HepG2 (cell line): Measurements from ENCODE around the gene PTK7. TPM values are rescaled to one million over a fixed set of nuclear protein-coding genes. Genes with fewer than 3 reads are reported as not detected.
A peak's percentile ranks its signal among the peaks of the same experiment; 100 is the strongest.

Experiments used
- ASH2L ChIP-seq: fragments of 300-600, 200-600 bp; sonication (generic); IDR thresholded peaks from 2 replicates; pipeline ENCODE4 v1.7.0; 2017; ENCODE audit warnings: low read depth, mild to moderate bottlenecking, moderate library complexity, mixed read lengths, low read length; ENCODE audit not compliant: insufficient read length
- CBX5 ChIP-seq: sonication (generic); formaldehyde crosslinking; IDR thresholded peaks from 2 replicates; pipeline ENCODE4 v1.4.0; 2020; ENCODE audit warnings: missing genetic modification reagents, borderline replicate concordance
- DMTF1 ChIP-seq: sonication (generic); formaldehyde crosslinking; IDR thresholded peaks from 2 replicates; pipeline ENCODE4 v1.4.0; 2020; ENCODE audit warnings: mild to moderate bottlenecking, missing genetic modification reagents
- ELF1 ChIP-seq: sonication (generic); formaldehyde crosslinking; IDR thresholded peaks from 2 replicates; pipeline ENCODE4 v1.4.0; 2020; ENCODE audit warnings: missing genetic modification reagents
- HNRNPL ChIP-seq: fragments of 200-400 bp; formaldehyde crosslinking; IDR thresholded peaks from 2 replicates; pipeline ENCODE4 v1.6.1; 2017; ENCODE audit warnings: mild to moderate bottlenecking, low read depth, low read length
- KDM5A ChIP-seq: fragments of 200-600 bp; sonication (generic); IDR thresholded peaks from 2 replicates; pipeline ENCODE4 v1.7.0; 2018; ENCODE audit warnings: antibody characterized with exemption, mild to moderate bottlenecking, low read length, borderline replicate concordance
- NFE2L2 ChIP-seq: fragments of 150-350 bp; IDR thresholded peaks from 2 replicates; pipeline ENCODE4 v1.6.1; 2014; ENCODE audit warnings: low read length
- PLRG1 ChIP-seq: fragments of 450-650 bp; conservative IDR thresholded peaks from 2 replicates; pipeline ENCODE4 v1.6.1; 2016
- THAP8 ChIP-seq: sonication (generic); formaldehyde crosslinking; IDR thresholded peaks from 2 replicates; pipeline ENCODE4 v1.5.1; 2020; ENCODE audit warnings: missing genetic modification reagents, mild to moderate bottlenecking, borderline replicate concordance
- TRIM22 ChIP-seq: fragments of 450-650 bp; IDR thresholded peaks from 2 replicates; pipeline ENCODE4 v1.6.1; 2017
- ZNF101 ChIP-seq: sonication (generic); formaldehyde crosslinking; IDR thresholded peaks from 2 replicates; pipeline ENCODE4 v1.4.0; 2020; ENCODE audit warnings: mild to moderate bottlenecking, low read depth, missing genetic modification reagents, borderline replicate concordance
- ZNF121 ChIP-seq: sonication (generic); formaldehyde crosslinking; IDR thresholded peaks from 2 replicates; pipeline ENCODE4 v1.5.0; 2020; ENCODE audit warnings: mild to moderate bottlenecking, missing genetic modification reagents
- ZNF207 ChIP-seq: fragments of 450-650 bp; IDR thresholded peaks from 2 replicates; pipeline ENCODE4 v1.6.1; 2016; ENCODE audit warnings: antibody characterized with exemption, borderline replicate concordance
- ZNF232 ChIP-seq: sonication (generic); formaldehyde crosslinking; IDR thresholded peaks from 2 replicates; pipeline ENCODE4 v1.4.0; 2020; ENCODE audit warnings: missing genetic modification reagents, borderline replicate concordance
- ZNF333 ChIP-seq: sonication (generic); formaldehyde crosslinking; IDR thresholded peaks from 2 replicates; pipeline ENCODE4 v1.4.0; 2020; ENCODE audit warnings: mild to moderate bottlenecking, missing genetic modification reagents, borderline replicate concordance
- ZNF496 ChIP-seq: sonication (generic); formaldehyde crosslinking; IDR thresholded peaks from 2 replicates; pipeline ENCODE4 v1.8.1; 2023; ENCODE audit warnings: mild to moderate bottlenecking, moderate library complexity, missing genetic modification reagents; ENCODE audit not compliant: insufficient replicate concordance
- ZNF563 ChIP-seq: sonication (generic); formaldehyde crosslinking; IDR thresholded peaks from 2 replicates; pipeline ENCODE4 v1.8.0; 2022; ENCODE audit warnings: mild to moderate bottlenecking, moderate library complexity, missing genetic modification reagents
- ZNF570 ChIP-seq: sonication (generic); formaldehyde crosslinking; IDR thresholded peaks from 2 replicates; pipeline ENCODE4 v1.4.0; 2020; ENCODE audit warnings: mild to moderate bottlenecking, missing genetic modification reagents, borderline replicate concordance
- ZNF598 ChIP-seq: sonication (generic); formaldehyde crosslinking; IDR thresholded peaks from 2 replicates; pipeline ENCODE4 v1.5.1; 2020; ENCODE audit warnings: mild to moderate bottlenecking, missing genetic modification reagents, borderline replicate concordance
- ZNF724P ChIP-seq: sonication (generic); formaldehyde crosslinking; IDR thresholded peaks from 2 replicates; pipeline ENCODE4 v1.8.0; 2022; ENCODE audit warnings: missing genetic modification reagents, borderline replicate concordance
- ZNF777 ChIP-seq: sonication (generic); formaldehyde crosslinking; IDR thresholded peaks from 2 replicates; pipeline ENCODE4 v1.4.0; 2020; ENCODE audit warnings: missing genetic modification reagents
- polyA plus RNA-seq, 8 experiments: library from polyadenylated mRNA; depleted of rRNA in 3 of 8; stranded (reverse) in 7 of 8; unstranded in 1 of 8; fragments of >200 nt; fragmentation: Illumina TruSeq in 4 of 8; extraction: Trizol in 4 of 8; gene quantifications; 2 replicates each; pipeline versions ENCODE4 v1.2.1 to v1.2.3, GENCODE V29; 2011 to 2016; ENCODE audit warnings: low read depth in 4 of 8, missing spikeins in 1 of 8, mixed read lengths in 1 of 8; ENCODE audit not compliant: insufficient read depth in 1 of 8
- total RNA-seq, 5 experiments: library from RNA; depleted of rRNA; stranded (reverse); fragments of >200 nt; fragmentation: Illumina TruSeq; extraction: Trizol; gene quantifications; 2 replicates each; pipeline ENCODE4 v1.2.3, GENCODE V29; 2016; ENCODE audit warnings: low read depth in 1 of 5
- TF ChIP-seq, protein P1 (sequence below): sonication (generic); formaldehyde crosslinking; IDR thresholded peaks from 2 replicates; pipeline ENCODE4 v1.5.0; 2020; ENCODE audit warnings: mild to moderate bottlenecking, low read depth, missing genetic modification reagents, borderline replicate concordance
- TF ChIP-seq, protein P2 (sequence below): sonication (generic); formaldehyde crosslinking; IDR thresholded peaks from 2 replicates; pipeline ENCODE4 v1.8.1; 2023; ENCODE audit warnings: mild to moderate bottlenecking, missing genetic modification reagents, borderline replicate concordance
- TF ChIP-seq, protein P3 (sequence below): sonication (generic); formaldehyde crosslinking; IDR thresholded peaks from 2 replicates; pipeline ENCODE4 v1.4.0; 2020; ENCODE audit warnings: missing genetic modification reagents

PTK7 gene
- total and polyA plus RNA-seq, 2 of the 13 experiments (the other 11 are each of a cell fraction or from before 2014, with no cell fraction given), result 98.5 to 99.8 TPM

GRCh38 chr6:43089874-43090558, 13.9 kb downstream of the PTK7 start (continued):
- TF ChIP-seq DMTF1 (CRISPR knock-in tag), result no peak
- no peak for TF ChIP-seq ZNF496
- TF ChIP-seq ZNF121 (CRISPR knock-in tag), result peak; percentile 9; the same call in 1 of the 2 replicates
- no peak for TF ChIP-seq TRIM22
- TF ChIP-seq PLRG1, result no peak
- TF ChIP-seq ZNF101, result no peak
- TF ChIP-seq, protein P1, sequence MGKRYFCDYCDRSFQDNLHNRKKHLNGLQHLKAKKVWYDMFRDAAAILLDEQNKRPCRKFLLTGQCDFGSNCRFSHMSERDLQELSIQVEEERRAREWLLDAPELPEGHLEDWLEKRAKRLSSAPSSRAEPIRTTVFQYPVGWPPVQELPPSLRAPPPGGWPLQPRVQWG, result no peak
- TF ChIP-seq KDM5A, result peak; percentile 55; the same call in 1 of the 2 replicates
- TF ChIP-seq ZNF777 (CRISPR knock-in tag), result no peak
- TF ChIP-seq CBX5 (CRISPR knock-in tag), result no peak
- TF ChIP-seq ZNF232 (CRISPR knock-in tag), result peak; percentile 68; the same call in 1 of the 2 replicates
- TF ChIP-seq, protein P2, sequence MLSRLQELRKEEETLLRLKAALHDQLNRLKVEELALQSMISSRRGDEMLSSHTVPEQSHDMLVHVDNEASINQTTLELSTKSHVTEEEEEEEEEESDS (CRISPR knock-in tag), result no peak
- TF ChIP-seq ZNF598, result no peak; the same call in 1 of the 2 replicates
- TF ChIP-seq ZNF563 (CRISPR knock-in tag), result peak; percentile 92
- TF ChIP-seq, protein P3, sequence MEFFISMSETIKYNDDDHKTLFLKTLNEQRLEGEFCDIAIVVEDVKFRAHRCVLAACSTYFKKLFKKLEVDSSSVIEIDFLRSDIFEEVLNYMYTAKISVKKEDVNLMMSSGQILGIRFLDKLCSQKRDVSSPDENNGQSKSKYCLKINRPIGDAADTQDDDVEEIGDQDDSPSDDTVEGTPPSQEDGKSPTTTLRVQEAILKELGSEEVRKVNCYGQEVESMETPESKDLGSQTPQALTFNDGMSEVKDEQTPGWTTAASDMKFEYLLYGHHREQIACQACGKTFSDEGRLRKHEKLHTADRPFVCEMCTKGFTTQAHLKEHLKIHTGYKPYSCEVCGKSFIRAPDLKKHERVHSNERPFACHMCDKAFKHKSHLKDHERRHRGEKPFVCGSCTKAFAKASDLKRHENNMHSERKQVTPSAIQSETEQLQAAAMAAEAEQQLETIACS (CRISPR knock-in tag), result no peak
- TF ChIP-seq ELF1 (CRISPR knock-in tag), result peak; percentile 56; the same call in 1 of the 2 replicates
- TF ChIP-seq ZNF333 (CRISPR knock-in tag), result no peak
- no peak for TF ChIP-seq ZNF724P (CRISPR knock-in tag)
- peak; percentile 94 for TF ChIP-seq ASH2L
- TF ChIP-seq THAP8 (CRISPR knock-in tag), result no peak
- peak; percentile 98 for TF ChIP-seq HNRNPL
- TF ChIP-seq ZNF570, result no peak
- no peak; the same call in 1 of the 2 replicates for TF ChIP-seq ZNF207
- no peak for TF ChIP-seq NFE2L2
